B cell (primary cell): Measurements from ENCODE around the gene SLCO1A2. TPM values are rescaled to one million over a fixed set of nuclear protein-coding genes. Genes with fewer than 3 reads are reported as not detected.

ENCODE experiments used
- ATAC-seq: fragments of 200-7000 bp; cut with Tn5 transposase; one replicate; pipeline ENCODE4 v1.10.0; 2021; ENCODE audit warnings: low read depth, mild to moderate bottlenecking, moderate number of reproducible peaks, moderate library complexity
- CTCF ChIA-PET: fragments of 350-600 bp; sonication (Branson Sonifier 250); formaldehyde crosslinking; loops from one replicate; lab custom pipeline; 2021; ENCODE audit warnings: antibody characterized with exemption, inconsistent platforms; lab: Charles Lee
- POLR2A ChIA-PET: fragments of 350-600 bp; sonication (Branson Sonifier 250); formaldehyde crosslinking; loops from one replicate; lab custom pipeline; 2021; ENCODE audit warnings: antibody characterized with exemption; lab: Charles Lee
- DNase-seq: peaks from one replicate; pipeline ENCODE4 v3.0.0; 2013
- H2AFZ ChIP-seq: 2 replicates; pipeline ENCODE4 v1.6.1; 2012; ENCODE audit warnings: mild to moderate bottlenecking, low read depth, low read length; ENCODE audit not compliant: insufficient read depth, poor library complexity, severe bottlenecking
- H3K27ac ChIP-seq, 2 donors: 1 replicate in 1 of 2; 2 replicates in 1 of 2; pipeline ENCODE4 v1.5.1; 2012 to 2013; ENCODE audit warnings: low read length in 2 of 2, mild to moderate bottlenecking in 2 of 2, moderate library complexity in 1 of 2
- H3K27me3 ChIP-seq, 4 experiments: fragments of 200-600 bp in 1 of 4; sonication (generic) in 1 of 4; replicated peaks in 1 of 4; 1 replicate in 2 of 4; 2 replicates in 2 of 4; pipeline versions ENCODE4 v1.6.1 to v1.7.0; 2013 to 2016; ENCODE audit warnings: low read length in 3 of 4, mild to moderate bottlenecking in 2 of 4, mixed read lengths in 1 of 4, moderate library complexity in 1 of 4; ENCODE audit not compliant: insufficient read depth in 4 of 4, control insufficient read depth in 3 of 4; ENCODE audit errors: control extremely low read depth in 1 of 4
- H3K36me3 ChIP-seq, 2 experiments: replicated peaks in 1 of 2; 1 replicate in 1 of 2; 2 replicates in 1 of 2; pipeline versions ENCODE4 v1.6.1 to v1.7.1; 2013; ENCODE audit warnings: low read length in 1 of 2; ENCODE audit not compliant: insufficient read depth in 2 of 2, control insufficient read depth in 1 of 2; ENCODE audit errors: control extremely low read depth in 1 of 2, extremely low read depth in 1 of 2
- H3K4me1 ChIP-seq, 2 donors: fragments of 200-600 bp in 1 of 2; sonication (generic) in 1 of 2; 1 replicate in 1 of 2; 2 replicates in 1 of 2; pipeline versions ENCODE4 v1.5.1 to v1.6.1; 2013 to 2017; ENCODE audit warnings: low read length in 2 of 2; ENCODE audit not compliant: control insufficient read depth in 2 of 2, insufficient read depth in 2 of 2
- H3K4me2 ChIP-seq: replicated peaks from 2 replicates; pipeline ENCODE3; 2012; ENCODE audit warnings: mild to moderate bottlenecking, low read depth, low read length; ENCODE audit not compliant: poor library complexity, severe bottlenecking
- H3K4me3 ChIP-seq, 5 experiments: fragments of 200-600 bp in 1 of 5; sonication (generic) in 1 of 5; 1 replicate in 3 of 5; 2 replicates in 2 of 5; pipeline versions ENCODE4 v1.5.1 to v1.7.0; 2011 to 2016; ENCODE audit warnings: low read length in 4 of 5, mild to moderate bottlenecking in 4 of 5, low read depth in 2 of 5, control low read depth in 1 of 5, moderate library complexity in 1 of 5; ENCODE audit not compliant: insufficient read depth in 1 of 5; ENCODE audit errors: control extremely low read depth in 1 of 5, extremely low read depth in 1 of 5
- H3K79me2 ChIP-seq: fragments of 200-600 bp; sonication (generic); one replicate; pipeline ENCODE4 v1.6.0; 2016; ENCODE audit warnings: low read length; ENCODE audit not compliant: control insufficient read depth, insufficient read depth
- H3K9ac ChIP-seq: fragments of 200-600 bp; sonication (generic); 2 replicates; pipeline ENCODE4 v1.6.1; 2017; ENCODE audit warnings: mild to moderate bottlenecking, low read length, moderate library complexity
- H3K9me3 ChIP-seq, 3 donors: one replicate each; pipeline versions ENCODE4 v1.6.1 to v1.7.1; 2013; ENCODE audit warnings: low read length in 2 of 3; ENCODE audit not compliant: control insufficient read depth in 2 of 3, insufficient read depth in 1 of 3; ENCODE audit errors: control extremely low read depth in 1 of 3
- H4K20me1 ChIP-seq: 2 replicates; pipeline ENCODE4 v1.6.0; 2012; ENCODE audit warnings: mild to moderate bottlenecking, low read length; ENCODE audit not compliant: insufficient read depth, control insufficient read depth, poor library complexity, severe bottlenecking
- H3K27ac Mint-ChIP-seq: one replicate; pipeline ENCODE4 v1.8.0; 2021; ENCODE audit warnings: mixed read lengths
- H3K27me3 Mint-ChIP-seq: one replicate; pipeline ENCODE4 v1.8.0; 2021; ENCODE audit warnings: mixed read lengths
- H3K4me1 Mint-ChIP-seq: one replicate; pipeline ENCODE4 v1.8.0; 2021; ENCODE audit warnings: mixed read lengths
- H3K4me3 Mint-ChIP-seq: one replicate; pipeline ENCODE4 v1.8.0; 2021; ENCODE audit warnings: mixed read lengths
- H3K9me3 Mint-ChIP-seq: one replicate; pipeline ENCODE4 v1.8.0; 2022; ENCODE audit warnings: mixed read lengths; ENCODE audit not compliant: insufficient read depth
- CTCF ChIP-seq: fragments of 200-600 bp; IDR thresholded peaks from one replicate; pipeline ENCODE4 v1.8.0; 2022; ENCODE audit warnings: antibody characterized with exemption, mild to moderate bottlenecking
- EZH2 ChIP-seq: IDR thresholded peaks from 2 replicates; pipeline ENCODE4 v1.6.1; 2012; ENCODE audit warnings: borderline replicate concordance, low read depth, mild to moderate bottlenecking, moderate library complexity, low read length; ENCODE audit not compliant: insufficient read depth, poor library complexity, severe bottlenecking
- WGBS: methylation state at CpG from one replicate; pipeline ENCODE4 v1.1.5; 2013; ENCODE audit warnings: missing lambda C conversion rate; ENCODE audit not compliant: insufficient coverage; 5-methylcytosine and 5-hydroxymethylcytosine counted together
- intact Hi-C: fragments of 100-400 bp; cut with micrococcal nuclease; formaldehyde crosslinking; loops from one replicate; pipeline ENCODE4 v1.10.0; 2022
- polyA plus RNA-seq: library from polyadenylated mRNA; depleted of rRNA; stranded (reverse); fragments of >200 nt; gene quantifications from 2 replicates; pipeline ENCODE4 v1.2.3, GENCODE V29; 2012
- total RNA-seq, 2 donors: library from RNA; stranded (reverse); fragments of 120-200 nt in 1 of 2; gene quantifications; 1 replicate in 1 of 2; 2 replicates in 1 of 2; pipeline versions ENCODE4 v1.2.3 to v1.2.4, GENCODE V29; 2013 to 2022

The SLCO1A2 gene
- total and polyA plus RNA-seq, 2 donors (not counting 1 experiment from before 2014, with no cell fraction given) = not detected

- POLR2A ChIA-PET = no interaction called here
- Histone ChIP-seq H3K4me3 (no peak overlapping the region), H2AFZ (no peak overlapping the region), H3K4me1 (no peaks in the 10 kb centered on the region), H3K9ac (no peak overlapping the region), H3K27me3 (no peaks in the 10 kb centered on the region), H4K20me1 (no peaks in the 10 kb centered on the region), H3K36me3 (no peaks in the 10 kb centered on the region), H3K79me2 (no peaks in the 10 kb centered on the region), H3K27ac (no peak overlapping the region), H3K9me3 (no peaks in the 10 kb centered on the region), H3K4me2 (no peak overlapping the region)
- no peak for DNase-seq
- Mint-ChIP-seq H3K27me3 (peaks cover 2% of the 10 kb centered on the region), H3K9me3 (no peaks in the 10 kb centered on the region), H3K4me3 (no peak overlapping the region), H3K27ac (no peak overlapping the region), H3K4me1 (no peaks in the 10 kb centered on the region)
- intact Hi-C loops = no loop called here
- CTCF ChIA-PET = no interaction called here
- TF ChIP-seq CTCF (no peak), EZH2 (no peak)
- ATAC-seq = no peak
- 83% methylated on average over 2 of the region's 4 CpGs for WGBS
These were observed 7.1 kb upstream of the SLCO1A2 start for GRCh38 chr12:21341769-21342168.

GRCh38 chr12:21340403-21340802, 5.7 kb upstream of the SLCO1A2 start:
- no peak for ATAC-seq
- intact Hi-C loops = no loop called here
- H3K27ac ChIP-seq = no peak overlapping the region
- TF ChIP-seq CTCF = no peak
- no peak for TF ChIP-seq EZH2
- POLR2A ChIA-PET = no interaction called here
- no peaks in the 10 kb centered on the region for H3K4me1 Mint-ChIP-seq
- H4K20me1 ChIP-seq = no peaks in the 10 kb centered on the region
- H3K4me3 ChIP-seq = no peak overlapping the region
- H3K9me3 ChIP-seq = no peaks in the 10 kb centered on the region
- H3K4me1 ChIP-seq = no peaks in the 10 kb centered on the region
- no peak overlapping the region for H3K27ac Mint-ChIP-seq
- no peak overlapping the region for H2AFZ ChIP-seq
- H3K4me2 ChIP-seq = no peak overlapping the region
- no peaks in the 10 kb centered on the region for H3K36me3 ChIP-seq
- H3K79me2 ChIP-seq = no peaks in the 10 kb centered on the region
- H3K4me3 Mint-ChIP-seq = no peak overlapping the region
- H3K27me3 Mint-ChIP-seq = no peaks in the 10 kb centered on the region
- no peaks in the 10 kb centered on the region for H3K27me3 ChIP-seq
- CTCF ChIA-PET = no interaction called here
- no peaks in the 10 kb centered on the region for H3K9me3 Mint-ChIP-seq
- H3K9ac ChIP-seq = no peak overlapping the region
- WGBS = no CpG with 5 or more reads among the region's 6 CpGs
- no peak for DNase-seq
